SK-N-SH treated with all-trans-retinoic acid at 6 μM for 48 hours (cell line): ENCODE data around the gene PDCD7.

ENCODE experiments used
- ARNTL ChIP-seq: fragments of 450-650 bp; formaldehyde crosslinking; IDR thresholded peaks from 2 replicates; pipeline ENCODE4 v1.5.0; 2020; ENCODE audit warnings: low read depth, mild to moderate bottlenecking, moderate library complexity, borderline replicate concordance
- BACH2 ChIP-seq: fragments of 250-450 bp; sonication (Bioruptor Pico); IDR thresholded peaks from 2 replicates; pipeline ENCODE4 v1.9.0; 2021; ENCODE audit warnings: mild to moderate bottlenecking, borderline replicate concordance
- CREB5 ChIP-seq: fragments of 250-450 bp; sonication (Bioruptor Pico); IDR thresholded peaks from 2 replicates; pipeline ENCODE4 v1.5.1; 2020; ENCODE audit warnings: low read depth, mild to moderate bottlenecking, moderate library complexity
- CSRNP3 ChIP-seq: fragments of 250-450 bp; sonication (Bioruptor Pico); IDR thresholded peaks from 2 replicates; pipeline ENCODE4 v1.5.1; 2021; ENCODE audit warnings: mild to moderate bottlenecking, moderate library complexity
- GLIS3 ChIP-seq: fragments of 250-450 bp; sonication (Bioruptor Pico); IDR thresholded peaks from 2 replicates; pipeline ENCODE4 v1.5.0; 2020; ENCODE audit warnings: mild to moderate bottlenecking, moderate library complexity
- ISL1 ChIP-seq: fragments of 250-450 bp; sonication (Bioruptor Pico); IDR thresholded peaks from 2 replicates; pipeline ENCODE4 v2.1.2; 2022; ENCODE audit warnings: mild to moderate bottlenecking, moderate library complexity
- PATZ1 ChIP-seq: fragments of 250-450 bp; sonication (Bioruptor Pico); IDR thresholded peaks from 2 replicates; pipeline ENCODE4 v1.8.0; 2020; ENCODE audit warnings: mild to moderate bottlenecking, moderate library complexity, borderline replicate concordance
- PPARA ChIP-seq: fragments of 250-450 bp; sonication (Bioruptor Pico); IDR thresholded peaks from 2 replicates; pipeline ENCODE4 v1.5.0; 2020; ENCODE audit warnings: mild to moderate bottlenecking, borderline replicate concordance
- RARB ChIP-seq: fragments of 250-450 bp; sonication (Bioruptor Pico); IDR thresholded peaks from 2 replicates; pipeline ENCODE4 v1.8.0; 2021; ENCODE audit warnings: mild to moderate bottlenecking, moderate library complexity
- TCF4 ChIP-seq: fragments of 250-450 bp; sonication (Bioruptor Pico); IDR thresholded peaks from 2 replicates; pipeline ENCODE4 v1.8.0; 2021; ENCODE audit warnings: mild to moderate bottlenecking, moderate library complexity, borderline replicate concordance
- ZC3H10 ChIP-seq: fragments of 250-450 bp; sonication (Bioruptor Pico); IDR thresholded peaks from 2 replicates; pipeline ENCODE4 v1.5.1; 2021; ENCODE audit warnings: mild to moderate bottlenecking, moderate library complexity
- ZNF70 ChIP-seq: fragments of 450-650 bp; formaldehyde crosslinking; IDR thresholded peaks from 2 replicates; pipeline ENCODE4 v1.5.0; 2020; ENCODE audit warnings: mild to moderate bottlenecking, moderate library complexity

- no peak for TF ChIP-seq ARNTL
- TF ChIP-seq PATZ1 (CRISPR knock-in tag): no peak
- TF ChIP-seq RARB (CRISPR knock-in tag): no peak
- TF ChIP-seq GLIS3 (CRISPR knock-in tag): no peak
- no peak for TF ChIP-seq ZC3H10 (CRISPR knock-in tag)
- TF ChIP-seq CREB5 (CRISPR knock-in tag): no peak
- no peak for TF ChIP-seq PPARA
- no peak for TF ChIP-seq TCF4 (CRISPR knock-in tag)
- no peak for TF ChIP-seq ZNF70 (CRISPR knock-in tag)
- no peak for TF ChIP-seq CSRNP3 (CRISPR knock-in tag)
- no peak for TF ChIP-seq ISL1
- TF ChIP-seq BACH2: no peak
Observed at GRCh38 chr15:65089206-65089824, 44.3 kb downstream of the PDCD7 start.
